Stimulated activated CD8-positive, alpha-beta memory T cell treated with anti-CD3 and anti-CD28 coated beads, Interleukin-15, amount 100 ng/mL, for 24 hours (primary cell): ENCODE data around the gene MRNIP.
A peak's percentile ranks its signal among the peaks of the same experiment; 100 is the strongest.

Experiments
- DNase-seq: peaks from one replicate; pipeline ENCODE4 v3.0.0-alpha.2; 2020; ENCODE audit warnings: low read depth

MRNIP gene

GRCh38 chr5:179803651-179804554 lies 54.7 kb downstream of the MRNIP start:
- DNase-seq = no peak

GRCh38 chr5:179802950-179803562 lies 55.6 kb downstream of the MRNIP start:
- DNase-seq = no peak

- DNase-seq = no peak
These were observed 56.3 kb downstream of the MRNIP start for GRCh38 chr5:179802207-179802883.

- peak; percentile 58 for DNase-seq
These were observed 57.1 kb downstream of the MRNIP start for GRCh38 chr5:179801304-179802206.

GRCh38 chr5:179800696-179801201 lies 57.9 kb downstream of the MRNIP start:
- DNase-seq = no peak

GRCh38 chr5:179800071-179800695 lies 58.4 kb downstream of the MRNIP start:
- DNase-seq = no peak

- DNase-seq = no peak
These were observed 59.0 kb downstream of the MRNIP start for GRCh38 chr5:179799644-179799973.

GRCh38 chr5:179798771-179799643 lies 59.6 kb downstream of the MRNIP start:
- no peak for DNase-seq

- DNase-seq = no peak
These were observed 60.4 kb downstream of the MRNIP start for GRCh38 chr5:179798144-179798770.

GRCh38 chr5:179797741-179798140 lies 60.9 kb downstream of the MRNIP start:
- no peak for DNase-seq

GRCh38 chr5:179796877-179797608 lies 61.6 kb downstream of the MRNIP start:
- DNase-seq = no peak

GRCh38 chr5:179795863-179796833 lies 62.5 kb downstream of the MRNIP start:
- no peak for DNase-seq

- no peak for DNase-seq
These were observed 63.4 kb downstream of the MRNIP start for GRCh38 chr5:179795049-179795862.

- DNase-seq = no peak
These were observed 64.0 kb downstream of the MRNIP start for GRCh38 chr5:179794575-179794974.

- DNase-seq = no peak
These were observed 64.4 kb downstream of the MRNIP start for GRCh38 chr5:179794171-179794570.

GRCh38 chr5:179793468-179794139 lies 65.0 kb downstream of the MRNIP start, which contains the start of gene LTC4S:
Gene LTC4S (plus strand): TSS chr5:179793986. CDS start chr5:179794081, 95 bp downstream.
- DNase-seq = no peak
